CD4-positive, CD25-positive, alpha-beta regulatory T cell (primary cell): Measurements from ENCODE around the gene GOLGA5. TPM values are rescaled to one million over a fixed set of nuclear protein-coding genes. Genes with fewer than 3 reads are reported as not detected.
"Not testable (repeated sequence)": the region's sequence is repeated elsewhere in the genome, so short reads cannot be mapped to it uniquely, and the experiment has no call there.

Experiments used
- ATAC-seq, 2 donors: fragments of 150-1000 bp; cut with Tn5 transposase; one replicate each; pipeline ENCODE4 v1.10.0; 2021; ENCODE audit warnings: low read depth in 2 of 2, moderate number of reproducible peaks in 2 of 2, moderate library complexity in 1 of 2
- DNase-seq, 3 donors: peaks; one replicate each; pipeline versions ENCODE4 v3.0.0 to v3.0.0-alpha.2; 2012 to 2022; ENCODE audit warnings: mixed read lengths in 1 of 3
- H3K27ac ChIP-seq: one replicate; pipeline ENCODE4 v1.7.0; 2013; ENCODE audit warnings: mild to moderate bottlenecking, low read length; ENCODE audit not compliant: insufficient read depth, poor library complexity, severe bottlenecking
- H3K27me3 ChIP-seq: one replicate; pipeline ENCODE4 v1.7.0; 2013; ENCODE audit warnings: low read length; ENCODE audit not compliant: control insufficient read depth, insufficient read depth
- H3K36me3 ChIP-seq: one replicate; pipeline ENCODE4 v1.7.0; 2013; ENCODE audit warnings: mild to moderate bottlenecking, low read length, moderate library complexity; ENCODE audit not compliant: control insufficient read depth, insufficient read depth
- H3K4me1 ChIP-seq: 2 replicates; pipeline ENCODE4 v1.7.0; 2013; ENCODE audit warnings: mild to moderate bottlenecking, low read length; ENCODE audit not compliant: insufficient read depth, control insufficient read depth, poor library complexity, severe bottlenecking
- H3K4me3 ChIP-seq: one replicate; pipeline ENCODE4 v1.7.0; 2013; ENCODE audit warnings: low read depth, mild to moderate bottlenecking, low read length, moderate library complexity
- H3K9me3 ChIP-seq, 2 experiments: 1 replicate in 1 of 2; 2 replicates in 1 of 2; pipeline ENCODE4 v1.7.0; 2013; ENCODE audit warnings: low read length in 2 of 2, mild to moderate bottlenecking in 1 of 2, moderate library complexity in 1 of 2; ENCODE audit not compliant: control insufficient read depth in 2 of 2
- H3K27ac Mint-ChIP-seq, 3 donors: one replicate each; pipeline ENCODE4 v1.8.0; 2020 to 2022; ENCODE audit warnings: mild to moderate bottlenecking in 3 of 3, mixed read lengths in 3 of 3, moderate library complexity in 2 of 3
- H3K27me3 Mint-ChIP-seq: one replicate; pipeline ENCODE4 v1.8.0; 2022; ENCODE audit warnings: mild to moderate bottlenecking, mixed read lengths
- H3K36me3 Mint-ChIP-seq: one replicate; pipeline ENCODE4 v1.8.0; 2020; ENCODE audit warnings: mixed read lengths
- H3K4me1 Mint-ChIP-seq, 4 donors: one replicate each; pipeline ENCODE4 v1.8.0; 2020 to 2022; ENCODE audit warnings: mixed read lengths in 4 of 4, mild to moderate bottlenecking in 1 of 4
- H3K4me3 Mint-ChIP-seq, 4 donors: one replicate each; pipeline ENCODE4 v1.8.0; 2020 to 2022; ENCODE audit warnings: mild to moderate bottlenecking in 4 of 4, mixed read lengths in 4 of 4, moderate library complexity in 3 of 4
- H3K9me3 Mint-ChIP-seq, 7 donors: one replicate each; pipeline ENCODE4 v1.8.0; 2020 to 2022; ENCODE audit warnings: mixed read lengths in 7 of 7, mild to moderate bottlenecking in 3 of 7, moderate library complexity in 2 of 7
- polyA plus RNA-seq, 4 donors: library from polyadenylated mRNA; unstranded; fragments of 300-500 nt; fragmentation: Illumina TruSeq; gene quantifications; one replicate each; pipeline ENCODE4 v1.2.3, GENCODE V29; 2021
- total RNA-seq: library from RNA; stranded (reverse); gene quantifications from one replicate; pipeline ENCODE4 v1.2.3, GENCODE V29; 2022

The GOLGA5 gene
- total and polyA plus RNA-seq, 5 donors from 2014 or later = 14.8 to 23.7 (median 20.6) TPM

GRCh38 chr14:92754966-92755365 is 39.1 kb upstream of the GOLGA5 start:
- Histone ChIP-seq H3K36me3 (no peaks in the 10 kb centered on the region), H3K9me3 (no peaks in the 10 kb centered on the region), H3K27me3 (no peaks in the 10 kb centered on the region), H3K4me3 (no peak overlapping the region), H3K27ac (no peak overlapping the region), H3K4me1 (peaks cover 13% of the 10 kb centered on the region)
- Mint-ChIP-seq H3K27ac (peak overlapping the region in 1 of 3 donors; percentile 81), H3K4me3 (no peak overlapping the region), H3K36me3 (no peaks in the 10 kb centered on the region), H3K9me3 (peaks cover 0 to 1% (median 0%) of the 10 kb centered on the region in 7 donors), H3K4me1 (peaks cover 12 to 29% (median 22%) of the 10 kb centered on the region in 4 donors), H3K27me3 (no peaks in the 10 kb centered on the region)
- DNase-seq (no peak), ATAC-seq (no peak)

- Mint-ChIP-seq H3K4me3 (peak overlapping the region in 1 of 4 donors; percentile 24), H3K27ac (peak overlapping the region in 1 of 3 donors; percentile 10), H3K36me3 (no peaks in the 10 kb centered on the region), H3K9me3 (peaks cover 0 to 1% (median 0%) of the 10 kb centered on the region in 7 donors), H3K4me1 (peaks cover 15 to 29% (median 25%) of the 10 kb centered on the region in 4 donors), H3K27me3 (no peaks in the 10 kb centered on the region)
- Histone ChIP-seq H3K27me3 (no peaks in the 10 kb centered on the region), H3K4me1 (peaks cover 15% of the 10 kb centered on the region), H3K9me3 (no peaks in the 10 kb centered on the region), H3K4me3 (no peak overlapping the region), H3K27ac (no peak overlapping the region), H3K36me3 (no peaks in the 10 kb centered on the region)
- no peak for DNase-seq
- ATAC-seq = no peak
These were observed 38.6 kb upstream of the GOLGA5 start for GRCh38 chr14:92755495-92755894.

- Mint-ChIP-seq H3K36me3 (no peaks in the 10 kb centered on the region), H3K4me1 (peaks cover 16 to 27% (median 26%) of the 10 kb centered on the region in 4 donors), H3K27me3 (no peaks in the 10 kb centered on the region), H3K9me3 (peaks cover 0 to 1% (median 0%) of the 10 kb centered on the region in 7 donors), H3K4me3 (no peak overlapping the region), H3K27ac (no peak overlapping the region)
- ATAC-seq (no peak), DNase-seq (no peak)
- Histone ChIP-seq H3K36me3 (no peaks in the 10 kb centered on the region), H3K4me1 (peaks cover 12% of the 10 kb centered on the region), H3K9me3 (no peaks in the 10 kb centered on the region), H3K4me3 (no peak overlapping the region), H3K27me3 (no peaks in the 10 kb centered on the region), H3K27ac (no peak overlapping the region)
These were observed 37.7 kb upstream of the GOLGA5 start for GRCh38 chr14:92756446-92756845.

- H3K9me3 Mint-ChIP-seq = peaks cover 0 to 1% (median 0%) of the 10 kb centered on the region in 7 donors
- peak overlapping the region in 2 of 3 donors; percentile 20 to 83 for H3K27ac Mint-ChIP-seq
- peaks cover 16 to 25% (median 22%) of the 10 kb centered on the region in 4 donors for H3K4me1 Mint-ChIP-seq
These were observed 34.8 kb upstream of the GOLGA5 start for GRCh38 chr14:92759300-92759678.

GRCh38 chr14:92759679-92760523 is 34.2 kb upstream of the GOLGA5 start:
- no peak overlapping the region for H3K27ac ChIP-seq
- H3K4me3 ChIP-seq = peak overlapping the region; percentile 62
- Mint-ChIP-seq H3K27me3 (no peaks in the 10 kb centered on the region), H3K4me3 (peak overlapping the region; percentile 40 to 82 (median 63)), H3K36me3 (no peaks in the 10 kb centered on the region), H3K9me3 (peaks cover 0 to 1% (median 0%) of the 10 kb centered on the region in 7 donors), H3K4me1 (peaks cover 16 to 24% (median 22%) of the 10 kb centered on the region in 4 donors), H3K27ac (peak overlapping the region; percentile 20 to 83 (median 58))
- H3K36me3 ChIP-seq = no peaks in the 10 kb centered on the region
- H3K9me3 ChIP-seq = no peaks in the 10 kb centered on the region
- peak in 1 of 3 donors; percentile 62 for DNase-seq
- H3K4me1 ChIP-seq = peaks cover 12% of the 10 kb centered on the region
- ATAC-seq = peak; percentile 34 to 44
- no peaks in the 10 kb centered on the region for H3K27me3 ChIP-seq

More at GRCh38 chr14:92759300-92759678, 34.8 kb upstream of the GOLGA5 start:
- Histone ChIP-seq H3K27me3 (no peaks in the 10 kb centered on the region), H3K9me3 (no peaks in the 10 kb centered on the region), H3K27ac (no peak overlapping the region), H3K4me3 (no peak overlapping the region), H3K36me3 (no peaks in the 10 kb centered on the region), H3K4me1 (peaks cover 12% of the 10 kb centered on the region)
- Mint-ChIP-seq H3K36me3 (no peaks in the 10 kb centered on the region), H3K4me3 (no peak overlapping the region), H3K27me3 (no peaks in the 10 kb centered on the region)
- DNase-seq (peak in 1 of 3 donors; percentile 69), ATAC-seq (peak; percentile 31 to 46)

GRCh38 chr14:92760524-92760805 is 33.6 kb upstream of the GOLGA5 start:
- H3K9me3 ChIP-seq = no peaks in the 10 kb centered on the region
- no peaks in the 10 kb centered on the region for H3K27me3 Mint-ChIP-seq
- ATAC-seq = no peak
- H3K36me3 ChIP-seq = no peaks in the 10 kb centered on the region
- peak overlapping the region; percentile 40 for H3K4me3 ChIP-seq
- H3K4me1 Mint-ChIP-seq = peaks cover 16 to 23% (median 21%) of the 10 kb centered on the region in 4 donors
- peaks cover 12% of the 10 kb centered on the region for H3K4me1 ChIP-seq
- no peaks in the 10 kb centered on the region for H3K27me3 ChIP-seq
- H3K27ac ChIP-seq = no peak overlapping the region
- peak overlapping the region; percentile 16 to 53 (median 37) for H3K27ac Mint-ChIP-seq
- H3K36me3 Mint-ChIP-seq = no peaks in the 10 kb centered on the region
- peak overlapping the region in 3 of 4 donors; percentile 62 to 82 (median 64) for H3K4me3 Mint-ChIP-seq
- DNase-seq = no peak
- H3K9me3 Mint-ChIP-seq = peaks cover 0 to 1% (median 0%) of the 10 kb centered on the region in 7 donors

GRCh38 chr14:92763666-92764631 is 30.2 kb upstream of the GOLGA5 start:
- H3K4me3 ChIP-seq, H3K27me3 Mint-ChIP-seq, H3K9me3 Mint-ChIP-seq, H3K27ac ChIP-seq, H3K9me3 ChIP-seq, ATAC-seq, H3K36me3 Mint-ChIP-seq, H3K27ac Mint-ChIP-seq, DNase-seq, H3K27me3 ChIP-seq, H3K4me3 Mint-ChIP-seq, H3K36me3 ChIP-seq: not testable (repeated sequence)
- H3K4me1 ChIP-seq = peaks cover 23% of the 10 kb centered on the region
- peaks cover 21 to 36% (median 28%) of the 10 kb centered on the region in 4 donors for H3K4me1 Mint-ChIP-seq
